Inflammatory macrophage treated with lipopolysaccharide for 4 hours (primary cell): ENCODE results near the gene IRF6.

Experiments used
- DNase-seq: peaks from one replicate; pipeline ENCODE4 v3.0.0-alpha.2; 2020

IRF6 gene

DNA sequence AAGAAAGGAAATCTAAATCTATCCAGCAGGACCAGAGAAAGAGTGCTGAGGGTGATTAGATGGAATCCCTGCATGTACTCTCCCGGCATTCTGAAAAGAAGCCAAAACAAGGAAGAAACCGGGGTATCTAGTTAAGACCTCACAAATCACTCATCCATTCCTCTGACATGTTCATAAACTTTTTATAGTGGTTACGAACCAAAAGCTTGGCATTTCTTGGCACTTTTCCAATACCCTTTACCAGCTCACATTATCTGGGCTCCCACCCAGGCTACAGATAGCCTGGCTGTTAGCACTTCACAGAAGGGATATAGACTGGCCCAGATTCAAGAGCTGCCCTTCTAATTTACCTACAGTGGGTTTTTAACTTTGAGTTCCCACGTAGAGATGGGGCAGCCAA, 19.8 kb downstream of the IRF6 start:
- no peak for DNase-seq

GRCh38 chr1:209785592-209785991, 20.4 kb downstream of the IRF6 start:
- DNase-seq, result no peak

DNA sequence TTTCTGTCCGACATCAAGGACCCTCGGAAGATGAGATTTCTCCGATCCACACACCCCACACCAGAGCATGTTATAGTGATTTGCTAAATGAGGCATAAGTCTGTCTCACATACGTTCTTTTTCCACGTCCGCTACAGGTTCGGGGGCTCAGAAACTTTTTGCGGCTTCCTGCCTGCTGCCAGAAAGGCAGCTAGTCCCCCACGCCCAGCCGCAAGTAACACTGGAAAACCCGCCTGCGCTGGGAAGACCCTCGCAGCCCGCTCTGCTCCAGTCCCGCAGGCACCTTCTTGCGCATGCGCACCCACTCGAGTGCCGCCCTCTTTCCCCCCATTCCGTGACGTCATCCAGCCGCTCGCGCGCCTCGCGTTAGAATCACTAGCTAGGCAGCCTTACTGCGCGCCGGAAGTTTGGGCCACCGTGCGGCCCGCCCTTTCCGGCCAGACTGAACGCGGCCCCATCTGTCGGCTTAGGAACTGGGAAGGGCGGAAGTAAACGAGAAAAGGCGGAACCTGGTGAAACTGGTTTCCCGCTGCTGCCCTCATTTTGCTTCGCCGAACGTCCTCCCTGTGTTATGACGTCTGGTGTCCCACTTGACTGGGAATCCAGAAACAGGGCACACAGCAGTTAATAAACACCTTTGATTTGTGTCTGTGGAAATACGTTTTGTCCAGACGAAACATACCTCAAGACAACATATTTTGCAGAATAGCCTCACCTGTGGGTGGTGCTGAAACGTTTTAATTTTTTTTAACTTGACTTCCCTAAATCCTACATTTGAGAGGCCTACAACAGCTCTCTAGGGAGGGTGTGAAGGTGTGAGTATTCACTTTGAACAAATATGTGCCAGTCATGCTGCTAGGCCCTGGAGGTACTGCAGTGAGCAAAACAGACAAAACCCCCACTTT, 21.4 kb downstream of the IRF6 start, which contains the start of gene C1orf74:
Gene C1orf74, minus strand, starts transcription at position 295 of the 905 bp plus-strand sequence. CDS start 925 bp downstream, outside the sequence.
- peak; percentile 99 for DNase-seq

DNA sequence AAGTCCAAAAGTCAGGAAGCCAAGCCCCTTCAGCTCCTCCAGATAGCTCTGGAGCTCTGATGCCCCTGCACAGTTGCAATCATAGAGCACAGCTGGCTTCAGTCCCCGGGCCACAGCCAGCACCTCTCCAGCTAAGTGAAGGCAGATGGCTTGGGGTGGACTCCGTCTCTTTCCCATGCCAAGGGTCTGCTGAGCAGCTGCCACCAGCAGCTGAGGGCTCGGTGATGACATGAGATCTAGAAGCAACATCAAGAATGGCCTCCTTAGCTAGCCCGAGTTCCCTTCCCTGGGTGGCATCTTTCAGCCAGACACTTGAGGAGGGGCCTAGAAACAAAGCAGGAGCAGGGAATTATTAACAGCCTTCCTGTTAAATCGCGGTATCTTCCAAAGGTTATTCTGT, 22.6 kb downstream of the IRF6 start:
- DNase-seq, result no peak

DNA sequence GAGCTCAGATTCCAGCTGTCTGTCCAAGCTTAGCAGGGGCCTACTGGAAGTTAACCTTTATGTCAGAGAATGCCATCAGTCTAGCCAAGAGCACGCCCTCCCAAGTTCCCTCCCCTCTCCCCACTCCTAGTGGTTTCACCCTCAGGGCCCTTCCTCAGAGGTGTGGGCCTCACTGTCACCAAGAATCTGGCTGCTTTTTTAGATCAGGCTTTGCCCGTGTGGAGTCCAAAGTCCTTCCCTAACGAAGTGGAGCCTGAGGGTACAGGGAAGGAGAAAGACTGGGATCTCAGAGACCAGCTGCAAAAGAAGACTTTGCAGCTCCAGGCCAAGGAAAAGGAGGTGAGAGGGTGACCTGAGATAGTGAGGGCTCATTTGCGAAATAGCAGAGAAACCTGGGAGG, 25.7 kb downstream of the IRF6 start:
- no peak for DNase-seq

- no peak for DNase-seq
Measured at GRCh38 chr1:209778102-209778501, 27.8 kb downstream of the IRF6 start.

DNA sequence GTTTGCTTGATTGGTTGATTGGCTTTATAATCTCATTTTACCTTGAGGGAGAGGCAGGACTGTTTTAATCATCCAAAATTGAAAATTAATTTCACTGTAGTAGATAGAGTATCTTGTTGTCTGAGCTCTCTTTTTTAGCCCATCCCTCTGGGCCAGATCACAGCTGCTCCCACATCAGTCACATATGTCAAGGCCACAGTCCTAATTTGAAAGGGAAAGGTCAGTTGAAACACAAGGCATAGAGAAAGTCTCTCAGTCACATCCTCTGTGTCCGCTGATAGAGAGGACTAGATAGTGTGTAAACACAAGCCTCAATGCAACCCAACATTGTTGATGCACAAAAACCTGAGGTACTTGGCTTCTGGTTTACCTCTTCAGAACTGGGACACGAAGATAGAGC, 28.4 kb downstream of the IRF6 start:
- no peak for DNase-seq

DNA sequence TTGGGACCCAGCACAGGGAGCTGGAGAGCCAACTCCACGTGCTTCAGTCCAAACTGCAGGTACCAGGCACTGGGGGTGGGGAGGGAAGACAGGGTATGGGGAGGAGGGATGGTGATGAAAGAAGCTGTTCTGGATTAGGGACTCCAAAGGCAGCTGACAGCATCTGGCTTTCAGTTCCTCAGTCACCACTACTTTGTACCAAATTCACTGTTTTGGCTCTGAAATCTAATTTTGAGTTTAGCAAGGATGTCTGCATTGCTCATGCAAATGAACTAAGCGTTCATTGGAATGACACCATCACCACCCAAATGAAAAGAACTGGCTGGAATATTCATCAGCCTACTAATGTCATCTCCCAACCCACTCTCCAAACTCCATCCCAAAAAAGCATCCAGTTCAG, 30.3 kb downstream of the IRF6 start:
- peak; percentile 60 for DNase-seq

DNA sequence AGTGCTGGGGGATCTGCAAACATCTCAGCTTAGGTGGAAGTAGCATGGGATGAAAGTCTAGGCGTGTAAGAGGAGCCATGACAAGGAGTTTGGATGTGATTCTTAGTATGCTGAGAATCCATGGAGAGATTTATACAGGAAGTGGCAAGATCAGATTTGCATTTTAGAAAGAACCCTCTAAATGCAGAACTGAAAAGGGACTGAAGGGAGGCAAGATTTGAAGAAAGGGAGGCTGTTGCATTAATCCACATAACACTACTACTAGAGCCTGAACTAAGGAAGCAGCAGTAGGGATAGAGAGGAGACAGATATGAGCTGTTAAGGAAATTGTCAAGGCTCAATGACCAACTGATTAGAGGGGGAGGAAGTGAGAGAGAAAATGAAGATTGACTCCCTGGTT, 31.4 kb downstream of the IRF6 start:
- DNase-seq, result peak; percentile 51

DNA sequence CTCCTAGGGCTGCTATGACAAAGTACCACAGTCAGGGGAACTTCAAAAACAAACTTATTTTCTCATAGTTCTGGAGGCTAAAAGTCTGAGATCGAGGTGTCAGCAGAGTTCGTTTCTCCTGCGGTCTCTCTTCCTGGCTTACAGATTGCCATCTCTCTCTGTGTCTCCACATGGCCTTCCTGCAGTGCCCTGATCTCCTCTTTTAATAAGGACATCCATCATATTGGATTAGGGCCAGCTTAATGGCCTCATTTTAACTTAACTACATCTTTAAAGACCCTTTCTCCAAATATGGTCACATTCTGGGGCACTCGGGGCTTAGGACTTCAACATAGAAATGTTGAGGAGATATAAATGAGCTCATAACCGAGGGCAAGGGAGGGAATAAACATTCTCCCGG, 33.8 kb downstream of the IRF6 start:
- DNase-seq, result no peak

- DNase-seq, result no peak
Measured at GRCh38 chr1:209770636-209771415, 35.1 kb downstream of the IRF6 start.

GRCh38 chr1:209769971-209770370, 36.0 kb downstream of the IRF6 start:
- peak; percentile 48 for DNase-seq

DNA sequence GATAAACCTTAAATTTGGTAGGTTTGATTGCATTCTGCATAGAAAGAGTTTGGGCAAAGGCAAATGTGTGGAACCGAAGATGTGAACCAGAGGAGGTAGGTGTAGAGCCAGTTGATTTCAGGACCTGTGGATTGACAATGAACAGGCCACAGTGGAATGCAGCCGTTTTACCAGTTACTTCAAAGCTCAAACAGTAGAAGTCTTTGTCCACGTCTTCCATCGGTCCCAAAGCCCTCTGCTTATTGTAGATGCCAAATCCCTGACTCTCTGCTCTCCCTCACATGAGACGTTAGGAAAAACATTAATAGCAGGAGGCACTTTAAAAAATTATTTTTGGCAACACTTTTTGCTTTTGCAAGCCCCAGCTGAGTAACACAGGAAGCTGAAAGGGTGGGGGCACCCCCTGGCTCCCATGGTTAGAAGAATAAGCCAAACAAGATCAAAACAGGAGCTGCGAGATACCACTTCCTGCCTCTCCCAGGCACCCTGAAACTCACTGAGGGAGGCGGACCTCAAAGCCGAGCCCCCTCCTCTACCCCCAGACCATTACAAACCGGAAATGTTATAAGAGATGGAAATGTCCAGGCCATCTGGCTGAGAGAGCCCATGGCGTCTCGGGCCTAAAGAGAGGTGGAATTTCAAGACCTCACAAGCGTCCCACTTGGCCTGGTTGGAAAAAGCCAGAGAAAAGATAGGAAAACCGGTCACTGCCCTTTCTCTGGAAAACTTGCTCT, 36.6 kb downstream of the IRF6 start:
- peak; percentile 85 for DNase-seq

DNA sequence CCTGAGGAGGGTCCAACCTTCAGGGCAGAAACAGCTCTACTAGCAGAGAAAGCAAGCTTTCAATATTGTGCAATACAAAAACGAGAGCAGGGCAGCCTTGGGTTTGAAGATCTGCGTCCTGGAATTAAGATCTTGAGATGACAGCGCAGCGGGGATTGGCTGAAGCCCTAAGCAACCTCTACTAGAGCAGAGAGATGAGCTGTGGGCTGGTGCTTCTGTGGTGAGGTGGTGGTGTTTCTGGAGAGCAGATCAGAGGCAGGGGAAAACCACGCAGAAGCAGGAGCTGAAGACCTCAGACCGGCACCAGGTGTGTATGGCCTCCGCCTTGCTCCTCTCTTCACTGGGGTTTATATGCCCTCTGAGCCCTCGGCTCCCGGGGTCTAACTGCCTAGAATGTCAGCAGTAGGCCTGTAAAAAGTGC, 37.6 kb downstream of the IRF6 start:
- peak; percentile 53 for DNase-seq

- peak; percentile 59 for DNase-seq
Measured at GRCh38 chr1:209767706-209768105, 38.2 kb downstream of the IRF6 start.

GRCh38 chr1:209767096-209767495, 38.8 kb downstream of the IRF6 start:
- DNase-seq, result no peak

- peak; percentile 93 for DNase-seq
Measured at GRCh38 chr1:209766051-209766450, 39.9 kb downstream of the IRF6 start.

DNA sequence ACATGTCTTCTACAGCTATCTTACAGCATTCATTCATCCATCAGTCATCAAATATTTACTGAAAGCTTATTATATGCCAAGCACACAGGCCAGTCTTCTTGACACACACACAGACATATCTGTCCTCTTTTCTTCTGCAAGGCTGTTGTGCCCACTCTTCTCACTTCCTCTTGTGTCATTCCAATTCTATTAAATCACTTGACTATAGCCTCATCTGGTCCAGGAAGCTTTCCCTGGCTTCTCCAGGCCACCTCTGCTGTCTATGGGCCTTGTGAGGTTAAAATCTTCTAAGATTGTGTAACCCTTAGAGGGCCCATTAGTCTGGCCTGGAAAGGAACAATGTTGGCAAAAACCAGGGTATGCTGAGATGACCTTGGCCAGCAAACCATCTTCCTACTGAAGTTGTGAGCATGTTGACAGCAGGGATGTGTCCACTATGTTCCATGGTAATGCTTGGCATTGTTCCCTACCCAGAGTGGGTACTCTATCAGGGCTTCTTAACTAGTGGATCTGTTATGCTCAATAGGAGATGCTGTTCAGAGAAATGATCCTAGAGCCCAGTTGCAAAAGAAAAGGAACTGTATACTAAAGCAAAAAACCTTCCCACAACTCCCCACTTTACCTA, 44.8 kb downstream of the IRF6 start:
- peak; percentile 89 for DNase-seq

GRCh38 chr1:209759829-209760359, 46.0 kb downstream of the IRF6 start:
- DNase-seq, result no peak

- no peak for DNase-seq
Measured at GRCh38 chr1:209758400-209758799, 47.5 kb downstream of the IRF6 start.

- peak; percentile 61 for DNase-seq
Measured at GRCh38 chr1:209756615-209757445, 49.1 kb downstream of the IRF6 start.
